GM12865 (cell line): Measurements from ENCODE around the gene CTCFL.

Experiments
- DNase-seq: peaks from one replicate; pipeline ENCODE4 v3.0.0; 2010; ENCODE audit warnings: low read depth
- H3K4me3 ChIP-seq: 2 replicates; pipeline ENCODE4 v1.5.1; 2011; ENCODE audit warnings: mild to moderate bottlenecking, low read depth, low read length, control low read depth
- TF ChIP-seq, protein P1 (sequence below): IDR thresholded peaks from 2 replicates; pipeline ENCODE4 v1.5.1; 2011; ENCODE audit warnings: low read length, control low read depth, low read depth, inconsistent platforms; ENCODE audit not compliant: insufficient read depth; ENCODE audit errors: missing control alignments

CTCFL gene

DNA sequence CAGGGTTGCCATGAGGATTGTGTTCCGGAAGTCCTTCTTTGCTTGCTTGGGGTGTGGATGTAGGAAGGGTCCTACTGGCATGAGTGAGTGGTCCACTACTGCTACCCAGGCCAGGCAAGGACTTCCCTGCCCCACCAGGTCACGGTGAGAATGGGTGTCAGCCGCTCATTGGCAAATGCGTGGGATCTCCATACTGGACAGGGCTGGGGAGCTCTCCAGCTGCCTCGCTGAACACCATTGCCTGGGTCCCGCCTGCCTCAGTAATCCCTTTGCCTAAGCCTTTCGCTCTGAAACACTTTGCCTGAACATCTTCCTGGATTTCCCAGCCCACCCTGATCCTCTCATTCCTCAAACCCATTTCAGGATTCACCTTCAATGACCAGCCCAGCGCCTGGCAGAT is 59.5 kb downstream of the CTCFL start:
- no peak for DNase-seq
- H3K4me3 ChIP-seq: no peak overlapping the region
- TF ChIP-seq, protein P1, sequence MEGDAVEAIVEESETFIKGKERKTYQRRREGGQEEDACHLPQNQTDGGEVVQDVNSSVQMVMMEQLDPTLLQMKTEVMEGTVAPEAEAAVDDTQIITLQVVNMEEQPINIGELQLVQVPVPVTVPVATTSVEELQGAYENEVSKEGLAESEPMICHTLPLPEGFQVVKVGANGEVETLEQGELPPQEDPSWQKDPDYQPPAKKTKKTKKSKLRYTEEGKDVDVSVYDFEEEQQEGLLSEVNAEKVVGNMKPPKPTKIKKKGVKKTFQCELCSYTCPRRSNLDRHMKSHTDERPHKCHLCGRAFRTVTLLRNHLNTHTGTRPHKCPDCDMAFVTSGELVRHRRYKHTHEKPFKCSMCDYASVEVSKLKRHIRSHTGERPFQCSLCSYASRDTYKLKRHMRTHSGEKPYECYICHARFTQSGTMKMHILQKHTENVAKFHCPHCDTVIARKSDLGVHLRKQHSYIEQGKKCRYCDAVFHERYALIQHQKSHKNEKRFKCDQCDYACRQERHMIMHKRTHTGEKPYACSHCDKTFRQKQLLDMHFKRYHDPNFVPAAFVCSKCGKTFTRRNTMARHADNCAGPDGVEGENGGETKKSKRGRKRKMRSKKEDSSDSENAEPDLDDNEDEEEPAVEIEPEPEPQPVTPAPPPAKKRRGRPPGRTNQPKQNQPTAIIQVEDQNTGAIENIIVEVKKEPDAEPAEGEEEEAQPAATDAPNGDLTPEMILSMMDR: no peak

DNA sequence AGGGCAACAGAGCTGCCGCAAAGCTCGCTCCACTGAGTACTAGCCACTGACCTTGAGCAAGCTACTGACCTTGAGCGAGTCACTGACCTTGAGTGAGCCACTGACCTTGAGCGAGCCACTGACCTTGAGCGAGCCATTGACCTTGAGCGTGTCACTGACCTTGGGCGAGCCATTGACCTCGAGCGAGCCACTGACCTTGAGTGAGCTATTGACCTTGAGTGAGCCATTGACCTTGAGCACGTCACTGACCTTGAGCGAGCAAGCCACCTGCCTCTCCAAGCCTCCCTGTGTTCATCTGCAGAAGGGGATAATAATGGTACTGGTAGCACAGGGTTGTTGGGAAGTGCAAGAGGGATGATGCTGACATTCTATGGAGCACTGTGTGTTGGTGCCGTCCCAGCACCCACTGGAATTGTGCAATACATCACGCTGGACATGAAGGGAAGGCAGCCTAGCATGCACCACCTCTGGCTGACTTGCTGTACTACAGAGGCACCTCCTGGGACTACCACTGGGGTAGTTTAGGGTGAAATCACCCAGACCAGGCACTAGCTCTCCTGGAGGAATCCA is 60.2 kb downstream of the CTCFL start:
- H3K4me3 ChIP-seq: no peak overlapping the region
- TF ChIP-seq, protein P1: peak; percentile 35
- peak; percentile 33 for DNase-seq

DNA sequence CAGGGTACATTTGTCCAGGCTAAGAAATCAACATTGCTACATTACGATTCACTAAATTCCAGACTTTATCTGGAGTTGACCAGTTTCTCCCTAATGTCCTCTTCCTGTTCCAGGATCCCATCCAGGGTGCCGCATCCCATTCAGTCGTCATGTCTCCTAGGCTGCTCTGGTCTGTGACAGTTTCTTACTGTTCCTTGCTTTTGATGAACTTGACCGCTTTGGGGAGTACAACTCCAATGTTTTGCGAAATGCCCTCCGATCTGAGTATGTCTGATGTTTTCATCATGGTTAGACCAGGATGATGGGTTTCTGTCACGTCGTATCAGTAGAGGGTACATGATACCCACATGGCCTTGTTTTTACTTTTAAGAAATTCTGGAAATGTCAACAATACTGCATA is 62.2 kb downstream of the CTCFL start:
- no peak overlapping the region for H3K4me3 ChIP-seq
- TF ChIP-seq, protein P1: no peak
- DNase-seq: no peak

DNA sequence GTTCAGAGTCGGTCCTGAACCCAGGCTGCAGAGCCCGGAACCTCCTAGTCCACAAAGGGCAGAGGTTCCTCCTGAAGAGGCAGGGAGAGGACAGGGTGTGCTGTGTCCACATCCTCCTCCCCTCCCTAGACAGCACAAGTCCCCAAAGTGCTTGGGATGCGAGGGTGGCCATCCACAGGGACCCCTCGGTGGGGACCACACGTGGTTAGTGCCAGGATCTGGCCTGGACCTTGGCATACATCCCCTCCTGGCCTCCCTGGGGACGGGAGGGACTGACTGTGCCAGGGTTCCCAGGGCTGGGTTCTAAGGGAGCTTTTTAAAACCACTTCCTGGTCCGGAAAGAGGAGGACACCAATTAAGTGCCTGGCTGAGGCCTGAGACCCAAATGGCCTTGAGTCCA is 63.2 kb downstream of the CTCFL start:
- TF ChIP-seq, protein P1: no peak
- no peak overlapping the region for H3K4me3 ChIP-seq
- DNase-seq: no peak

- TF ChIP-seq, protein P1: no peak
- H3K4me3 ChIP-seq: no peak overlapping the region
- no peak for DNase-seq
These were observed 64.0 kb downstream of the CTCFL start for GRCh38 chr20:57460781-57461465.

DNA sequence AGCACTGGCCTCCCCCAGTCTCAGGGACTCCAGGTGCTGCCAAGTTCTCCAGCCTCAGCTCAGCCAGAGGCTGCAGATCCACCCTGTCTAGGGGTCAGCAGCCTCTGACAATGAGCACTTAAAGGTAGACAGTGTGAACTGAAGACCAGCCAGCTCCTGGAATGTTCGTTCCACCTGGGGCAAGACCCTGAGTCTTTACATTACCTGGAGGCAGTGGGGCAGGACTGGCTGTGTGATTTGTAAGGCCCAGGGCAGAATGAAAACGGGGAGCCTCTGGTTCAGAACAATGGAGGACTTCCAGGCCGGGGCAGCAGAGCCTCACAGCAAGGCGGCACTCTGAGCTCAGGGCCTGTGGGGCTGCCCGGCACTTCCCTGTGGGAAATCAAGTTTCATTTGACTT is 65.0 kb downstream of the CTCFL start:
- H3K4me3 ChIP-seq: no peak overlapping the region
- DNase-seq: no peak
- TF ChIP-seq, protein P1: no peak

DNA sequence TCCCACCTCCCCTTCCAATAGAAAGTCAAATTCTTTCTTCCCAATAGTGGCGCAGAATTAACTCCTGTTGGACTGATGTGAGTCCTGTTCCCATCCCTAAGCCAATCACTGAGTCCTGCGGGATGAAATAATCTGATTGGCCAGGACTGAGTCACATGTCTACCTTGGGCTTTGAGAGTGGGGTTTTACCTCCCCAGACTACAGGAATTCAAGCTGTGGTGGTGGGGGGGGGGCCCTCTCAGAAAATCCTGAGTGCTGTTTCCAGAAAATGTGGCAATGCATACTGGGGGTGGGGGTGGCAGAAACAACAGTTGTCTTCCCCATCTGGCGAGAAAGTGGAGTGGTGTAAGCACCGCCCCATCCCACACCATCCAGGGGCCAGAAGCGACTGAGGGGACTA is 65.7 kb downstream of the CTCFL start:
- TF ChIP-seq, protein P1: no peak
- no peak for DNase-seq
- H3K4me3 ChIP-seq: no peak overlapping the region
